Stimulated activated CD8-positive, alpha-beta memory T cell treated with anti-CD3 and anti-CD28 coated beads, Interleukin-15, amount 100 ng/mL, for 4 hours (primary cell): ENCODE data around the gene RAE1.
A peak's percentile ranks its signal among the peaks of the same experiment; 100 is the strongest.

Experiments
- DNase-seq, 2 donors: peaks; one replicate each; pipeline ENCODE4 v3.0.0-alpha.2; 2020; ENCODE audit warnings: low read depth in 2 of 2

Gene RAE1

GRCh38 chr20:57388953-57389694 is 38.1 kb downstream of the RAE1 start:
- peak in 1 of 2 donors; percentile 42 for DNase-seq

- DNase-seq: peak; percentile 42 to 46
Observed at GRCh38 chr20:57389695-57390603, 38.9 kb downstream of the RAE1 start.

- peak; percentile 50 to 60 for DNase-seq
Observed at GRCh38 chr20:57390604-57391438, 39.8 kb downstream of the RAE1 start, which contains the start of gene RBM38. Gene RBM38, plus strand, starts transcription at chr20:57391396. Its CDS starts 186 bp downstream, at chr20:57391582.

- no peak for DNase-seq
Observed at GRCh38 chr20:57391439-57392301, 40.6 kb downstream of the RAE1 start.

- peak; percentile 51 to 58 for DNase-seq
Observed at GRCh38 chr20:57392512-57393271, 41.6 kb downstream of the RAE1 start.

GRCh38 chr20:57393321-57394120 is 42.5 kb downstream of the RAE1 start:
- DNase-seq: no peak

GRCh38 chr20:57394121-57395082 is 43.3 kb downstream of the RAE1 start:
- no peak for DNase-seq

GRCh38 chr20:57395111-57395966 is 44.3 kb downstream of the RAE1 start:
- no peak for DNase-seq

GRCh38 chr20:57396212-57396983 is 45.3 kb downstream of the RAE1 start:
- no peak for DNase-seq

- DNase-seq: no peak
Observed at GRCh38 chr20:57396984-57397692, 46.1 kb downstream of the RAE1 start.

- DNase-seq: peak in 1 of 2 donors; percentile 47
Observed at GRCh38 chr20:57397693-57398108, 46.6 kb downstream of the RAE1 start.

GRCh38 chr20:57398231-57398821 is 47.3 kb downstream of the RAE1 start:
- peak; percentile 85 to 86 for DNase-seq

- DNase-seq: no peak
Observed at GRCh38 chr20:57398901-57399535, 48.0 kb downstream of the RAE1 start.

GRCh38 chr20:57399587-57400155 is 48.6 kb downstream of the RAE1 start:
- DNase-seq: no peak
